Subcutaneous adipose tissue (tissue), 4 donors: ENCODE data around the gene OTOP3. TPM values are rescaled to one million over a fixed set of nuclear protein-coding genes. Genes with fewer than 3 reads are reported as not detected.

Experiments used
- CTCF ChIP-seq: fragments of 450-650 bp; IDR thresholded peaks from one replicate; pipeline ENCODE4 v1.5.1; 2016; ENCODE audit warnings: low read depth, mild to moderate bottlenecking, control low read depth, antibody characterized with exemption, moderate library complexity
- total RNA-seq, 4 donors: library from RNA; depleted of rRNA; stranded (reverse); fragments of >200 nt; gene quantifications; one replicate each; pipeline ENCODE4 v1.1.0, GENCODE V29; 2016

The OTOP3 gene
- total RNA-seq, 4 donors from 2014 or later = not detected

GRCh38 chr17:74954665-74955421, 19.1 kb downstream of the OTOP3 start:
- no peak for TF ChIP-seq CTCF

- TF ChIP-seq CTCF = no peak
Observed at GRCh38 chr17:74956093-74956492, 20.4 kb downstream of the OTOP3 start.

- TF ChIP-seq CTCF = no peak
Observed at GRCh38 chr17:74957935-74958740, 22.4 kb downstream of the OTOP3 start.

- no peak for TF ChIP-seq CTCF
Observed at GRCh38 chr17:74959826-74960515, 24.3 kb downstream of the OTOP3 start.

GRCh38 chr17:74960570-74961342, 25.1 kb downstream of the OTOP3 start:
- TF ChIP-seq CTCF = no peak

GRCh38 chr17:74961657-74962350, 26.1 kb downstream of the OTOP3 start:
- no peak for TF ChIP-seq CTCF
